IgD-negative memory B cell (primary cell): ENCODE data around the gene HOXC5. TPM values are rescaled to one million over a fixed set of nuclear protein-coding genes. Genes with fewer than 3 reads are reported as not detected.
A peak's percentile ranks its signal among the peaks of the same experiment; 100 is the strongest.

Experiments used
- H3K27ac Mint-ChIP-seq, 3 donors: one replicate each; pipeline ENCODE4 v1.8.0; 2020 to 2022; ENCODE audit warnings: mild to moderate bottlenecking in 3 of 3, mixed read lengths in 3 of 3, moderate library complexity in 1 of 3
- H3K27me3 Mint-ChIP-seq: one replicate; pipeline ENCODE4 v1.8.0; 2021; ENCODE audit warnings: mixed read lengths
- H3K36me3 Mint-ChIP-seq: one replicate; pipeline ENCODE4 v1.8.0; 2020; ENCODE audit warnings: mild to moderate bottlenecking, mixed read lengths
- H3K4me1 Mint-ChIP-seq, 3 donors: one replicate each; pipeline ENCODE4 v1.8.0; 2020 to 2022; ENCODE audit warnings: mixed read lengths in 3 of 3, mild to moderate bottlenecking in 1 of 3
- H3K4me3 Mint-ChIP-seq, 4 donors: one replicate each; pipeline ENCODE4 v1.8.0; 2020 to 2022; ENCODE audit warnings: mild to moderate bottlenecking in 4 of 4, mixed read lengths in 4 of 4, moderate library complexity in 3 of 4
- H3K9me3 Mint-ChIP-seq, 3 donors: one replicate each; pipeline ENCODE4 v1.8.0; 2020 to 2021; ENCODE audit warnings: mixed read lengths in 3 of 3, mild to moderate bottlenecking in 1 of 3
- polyA plus RNA-seq: library from polyadenylated mRNA; unstranded; fragments of 300-500 nt; fragmentation: Illumina TruSeq; gene quantifications from one replicate; pipeline ENCODE4 v1.2.3, GENCODE V29; 2021

Gene HOXC5
- polyA plus RNA-seq: not detected

- H3K36me3 Mint-ChIP-seq: no peaks in the 10 kb centered on the region
- peak within 1 kb of the TSS; percentile 62 to 90 (median 81) for H3K4me3 Mint-ChIP-seq
- peak within 1 kb of the TSS; percentile 23 to 95 (median 93) for H3K27ac Mint-ChIP-seq
- peaks cover 0 to 7% (median 0%) of the 10 kb centered on the region in 3 donors for H3K9me3 Mint-ChIP-seq
- peaks cover 62% of the 10 kb centered on the region for H3K27me3 Mint-ChIP-seq
- H3K4me1 Mint-ChIP-seq: peaks cover 11 to 22% (median 16%) of the 10 kb centered on the region in 3 donors
These were observed at the start of gene HOXC5 for GRCh38 chr12:54032627-54033100. HOXC5 (plus strand) TSS chr12:54033050; CDS start chr12:54033123, 73 bp downstream.

GRCh38 chr12:53983568-53983949 is 49.3 kb upstream of the HOXC5 start:
- peaks cover 82% of the 10 kb centered on the region for H3K27me3 Mint-ChIP-seq
- peaks cover 2% of the 10 kb centered on the region for H3K36me3 Mint-ChIP-seq
- peaks cover 3 to 8% (median 3%) of the 10 kb centered on the region in 3 donors for H3K4me1 Mint-ChIP-seq
- peak overlapping the region in 3 of 4 donors; percentile 57 to 81 (median 70) for H3K4me3 Mint-ChIP-seq
- peak overlapping the region; percentile 86 to 96 (median 93) for H3K27ac Mint-ChIP-seq
- peaks cover 0 to 3% (median 0%) of the 10 kb centered on the region in 3 donors for H3K9me3 Mint-ChIP-seq

GRCh38 chr12:53983950-53984572 is 48.8 kb upstream of the HOXC5 start:
- Mint-ChIP-seq H3K4me3 (peak overlapping the region in 3 of 4 donors; percentile 13 to 70 (median 57)), H3K27ac (peak overlapping the region; percentile 86 to 96 (median 93)), H3K36me3 (peaks cover 2% of the 10 kb centered on the region), H3K4me1 (peaks cover 4 to 12% (median 5%) of the 10 kb centered on the region in 3 donors), H3K27me3 (peaks cover 82% of the 10 kb centered on the region), H3K9me3 (peaks cover 0 to 2% (median 0%) of the 10 kb centered on the region in 3 donors)

- Mint-ChIP-seq H3K36me3 (peaks cover 2% of the 10 kb centered on the region), H3K9me3 (peaks cover 0 to 6% (median 0%) of the 10 kb centered on the region in 3 donors), H3K27ac (peak within 1 kb of the TSS; percentile 86 to 96 (median 93)), H3K27me3 (peaks cover 83% of the 10 kb centered on the region), H3K4me3 (peak within 1 kb of the TSS; percentile 13 to 79 (median 74)), H3K4me1 (peaks cover 12 to 20% (median 12%) of the 10 kb centered on the region in 3 donors)
These were observed 47.8 kb upstream of the HOXC5 start, which contains the start of gene HOXC10 for GRCh38 chr12:53984901-53985691. HOXC10 (plus strand) TSS chr12:53985146; CDS start chr12:53985260, 114 bp downstream.

- peak overlapping the region in 2 of 3 donors; percentile 85 to 96 for H3K27ac Mint-ChIP-seq
- H3K36me3 Mint-ChIP-seq: peaks cover 2% of the 10 kb centered on the region
- H3K4me3 Mint-ChIP-seq: peak overlapping the region; percentile 12 to 77 (median 72)
- H3K27me3 Mint-ChIP-seq: peaks cover 83% of the 10 kb centered on the region
- H3K4me1 Mint-ChIP-seq: peaks cover 12 to 19% (median 12%) of the 10 kb centered on the region in 3 donors
- peaks cover 0 to 6% (median 0%) of the 10 kb centered on the region in 3 donors for H3K9me3 Mint-ChIP-seq
These were observed 47.2 kb upstream of the HOXC5 start for GRCh38 chr12:53985692-53985993.

GRCh38 chr12:53985994-53986685 is 46.7 kb upstream of the HOXC5 start:
- peak overlapping the region; percentile 86 to 96 (median 88) for H3K27ac Mint-ChIP-seq
- peaks cover 2% of the 10 kb centered on the region for H3K36me3 Mint-ChIP-seq
- H3K27me3 Mint-ChIP-seq: peaks cover 82% of the 10 kb centered on the region
- H3K4me3 Mint-ChIP-seq: peak overlapping the region; percentile 50 to 84 (median 76)
- peaks cover 0 to 6% (median 0%) of the 10 kb centered on the region in 3 donors for H3K9me3 Mint-ChIP-seq
- peaks cover 12 to 14% (median 12%) of the 10 kb centered on the region in 3 donors for H3K4me1 Mint-ChIP-seq

- Mint-ChIP-seq H3K4me3 (peak overlapping the region in 3 of 4 donors; percentile 72 to 84 (median 79)), H3K9me3 (peaks cover 0 to 6% (median 0%) of the 10 kb centered on the region in 3 donors), H3K27ac (peak overlapping the region; percentile 76 to 88 (median 86)), H3K36me3 (peaks cover 2% of the 10 kb centered on the region), H3K27me3 (peaks cover 83% of the 10 kb centered on the region), H3K4me1 (peaks cover 11 to 12% (median 12%) of the 10 kb centered on the region in 3 donors)
These were observed 46.0 kb upstream of the HOXC5 start for GRCh38 chr12:53986686-53987483.

GRCh38 chr12:53987787-53988230 is 45.0 kb upstream of the HOXC5 start:
- Mint-ChIP-seq H3K4me3 (peak overlapping the region in 2 of 4 donors; percentile 67 to 79), H3K36me3 (peaks cover 2% of the 10 kb centered on the region), H3K9me3 (peaks cover 0 to 6% (median 0%) of the 10 kb centered on the region in 3 donors), H3K27ac (peak overlapping the region in 2 of 3 donors; percentile 86 to 93), H3K4me1 (peaks cover 11 to 12% (median 12%) of the 10 kb centered on the region in 3 donors), H3K27me3 (peaks cover 81% of the 10 kb centered on the region)

- peaks cover 12 to 16% (median 12%) of the 10 kb centered on the region in 3 donors for H3K4me1 Mint-ChIP-seq
- peak overlapping the region in 3 of 4 donors; percentile 67 to 79 (median 79) for H3K4me3 Mint-ChIP-seq
- peak overlapping the region; percentile 86 to 93 (median 88) for H3K27ac Mint-ChIP-seq
- H3K36me3 Mint-ChIP-seq: peaks cover 2% of the 10 kb centered on the region
- peaks cover 0 to 9% (median 0%) of the 10 kb centered on the region in 3 donors for H3K9me3 Mint-ChIP-seq
- peaks cover 78% of the 10 kb centered on the region for H3K27me3 Mint-ChIP-seq
These were observed 44.2 kb upstream of the HOXC5 start for GRCh38 chr12:53988541-53989226.

GRCh38 chr12:53989227-53990113 is 43.4 kb upstream of the HOXC5 start:
- no peaks in the 10 kb centered on the region for H3K36me3 Mint-ChIP-seq
- peak overlapping the region; percentile 21 to 84 (median 72) for H3K4me3 Mint-ChIP-seq
- peaks cover 17 to 20% (median 18%) of the 10 kb centered on the region in 3 donors for H3K4me1 Mint-ChIP-seq
- H3K9me3 Mint-ChIP-seq: peaks cover 0 to 12% (median 0%) of the 10 kb centered on the region in 3 donors
- peak overlapping the region; percentile 17 to 88 (median 86) for H3K27ac Mint-ChIP-seq
- H3K27me3 Mint-ChIP-seq: peaks cover 82% of the 10 kb centered on the region

GRCh38 chr12:53990311-53991076 is 42.4 kb upstream of the HOXC5 start:
- peaks cover 16 to 28% (median 22%) of the 10 kb centered on the region in 3 donors for H3K4me1 Mint-ChIP-seq
- H3K27ac Mint-ChIP-seq: peak overlapping the region; percentile 83 to 97 (median 86)
- peaks cover 0 to 10% (median 0%) of the 10 kb centered on the region in 3 donors for H3K9me3 Mint-ChIP-seq
- no peaks in the 10 kb centered on the region for H3K36me3 Mint-ChIP-seq
- peaks cover 81% of the 10 kb centered on the region for H3K27me3 Mint-ChIP-seq
- H3K4me3 Mint-ChIP-seq: peak overlapping the region in 1 of 4 donors; percentile 65

- Mint-ChIP-seq H3K27ac (peak overlapping the region in 2 of 3 donors; percentile 81 to 97), H3K36me3 (no peaks in the 10 kb centered on the region), H3K4me1 (peaks cover 16 to 28% (median 22%) of the 10 kb centered on the region in 3 donors), H3K9me3 (peaks cover 0 to 10% (median 0%) of the 10 kb centered on the region in 3 donors), H3K27me3 (peaks cover 80% of the 10 kb centered on the region), H3K4me3 (peak overlapping the region in 1 of 4 donors; percentile 65)
These were observed 41.8 kb upstream of the HOXC5 start for GRCh38 chr12:53991077-53991460.
